GM10266 (cell line): ENCODE measurements around the gene VIL1.

Source experiments
- DNase-seq: peaks from one replicate; pipeline ENCODE4 v3.0.0; 2012; ENCODE audit errors: extremely low spot score
- CTCF ChIP-seq: IDR thresholded peaks from 2 replicates; pipeline ENCODE4 v1.5.1; 2012; ENCODE audit warnings: mild to moderate bottlenecking, low read depth; ENCODE audit not compliant: control insufficient read depth, insufficient read depth; ENCODE audit errors: missing control alignments

The VIL1 gene

GRCh38 chr2:218476676-218477075 lies 57.8 kb downstream of the VIL1 start:
- TF ChIP-seq CTCF, result no peak
- no peak for DNase-seq

- no peak for DNase-seq
- no peak for TF ChIP-seq CTCF
These were observed 58.3 kb downstream of the VIL1 start for GRCh38 chr2:218477247-218477646.

GRCh38 chr2:218478544-218478943 lies 59.6 kb downstream of the VIL1 start:
- no peak for DNase-seq
- no peak for TF ChIP-seq CTCF

GRCh38 chr2:218479595-218479994 lies 60.7 kb downstream of the VIL1 start:
- no peak for DNase-seq
- TF ChIP-seq CTCF, result no peak

- DNase-seq, result no peak
- TF ChIP-seq CTCF, result no peak
These were observed 63.7 kb downstream of the VIL1 start for GRCh38 chr2:218482651-218483050.

- DNase-seq, result no peak
- TF ChIP-seq CTCF, result no peak
These were observed 67.2 kb downstream of the VIL1 start for GRCh38 chr2:218485986-218486667.

- TF ChIP-seq CTCF, result no peak
- DNase-seq, result no peak
These were observed 81.7 kb downstream of the VIL1 start for GRCh38 chr2:218500501-218501060.
